ENCODE data around the gene KRTAP12-3.

The KRTAP12-3 gene

GRCh38 chr21:44706026-44706705 is 48.4 kb downstream of the KRTAP12-3 start:
- DNase-seq: no peak

GRCh38 chr21:44706706-44707581 is 49.2 kb downstream of the KRTAP12-3 start:
- DNase-seq: no peak
